ENCODE measurements around the gene CD180. TPM values are rescaled to one million over a fixed set of nuclear protein-coding genes. Genes with fewer than 3 reads are reported as not detected.

The CD180 gene
- total and polyA plus RNA-seq, 2 experiments from 2014 or later, result not detected

- H3K79me2 ChIP-seq (ENCODE audit: insufficient read depth), result no peaks in the 10 kb centered on the region
- in situ Hi-C loops (cut with MboI), result loop anchor here (10.0 kb wide), 1 partner anchor 1011 kb away; no protein-coding TSS in a partner anchor
- no peaks in the 10 kb centered on the region for H3K9me2 ChIP-seq (ENCODE audit: insufficient read depth)
- no peak overlapping the region for H3K4me2 ChIP-seq (ENCODE audit: unreplicated experiment)
- no peak for DNase-seq
- no peaks in the 10 kb centered on the region for H3F3A ChIP-seq (ENCODE audit: insufficient read depth)
- TF ChIP-seq EZH2 (IDR thresholded peaks at IDR 0.05; ENCODE audit: insufficient read depth, poor library complexity, severe bottlenecking), result no peak
- TF ChIP-seq EZH2phosphoT487 (IDR thresholded peaks at IDR 0.05; ENCODE audit: insufficient read depth, low read depth), result no peak
- H3K27ac ChIP-seq, result no peak overlapping the region
- H3K36me3 ChIP-seq (ENCODE audit: low read depth), result no peaks in the 10 kb centered on the region
- 88 to 93% methylated on average over 4 of the region's 4 CpGs for WGBS, 2 experiments (ENCODE audit: low coverage in 1 of 2, low lambda C conversion rate in 2 of 2, missing lambda C conversion rate in 2 of 2)
- no peaks in the 10 kb centered on the region for H3K4me1 ChIP-seq (ENCODE audit: insufficient read depth)
- H3K27me3 ChIP-seq (replicated peaks; ENCODE audit: insufficient read depth), result no peaks in the 10 kb centered on the region
- H3K4me3 ChIP-seq, result no peak overlapping the region
- H3K9me3 ChIP-seq (ENCODE audit: low read depth), result no peaks in the 10 kb centered on the region
- no peaks in the 10 kb centered on the region for H4K20me1 ChIP-seq (ENCODE audit: insufficient read depth)
- no peak overlapping the region for H2AFZ ChIP-seq
- H3K9ac ChIP-seq, result no peak overlapping the region
Measured at GRCh38 chr5:67243944-67244343, 47.3 kb upstream of the CD180 start.

- H2AFZ ChIP-seq, result no peak overlapping the region
- no peak overlapping the region for H3K4me3 ChIP-seq
- no peak for TF ChIP-seq EZH2phosphoT487 (IDR thresholded peaks at IDR 0.05; ENCODE audit: insufficient read depth, low read depth)
- TF ChIP-seq EZH2 (IDR thresholded peaks at IDR 0.05; ENCODE audit: insufficient read depth, poor library complexity, severe bottlenecking), result no peak
- no peak overlapping the region for H3K4me2 ChIP-seq (ENCODE audit: unreplicated experiment)
- no peaks in the 10 kb centered on the region for H3K36me3 ChIP-seq (ENCODE audit: low read depth)
- no peaks in the 10 kb centered on the region for H3F3A ChIP-seq (ENCODE audit: insufficient read depth)
- 100% methylated on average over 1 of the region's 1 CpG for WGBS, 2 experiments (ENCODE audit: low coverage in 1 of 2, low lambda C conversion rate in 2 of 2, missing lambda C conversion rate in 2 of 2)
- in situ Hi-C loops (cut with MboI), result loop anchor here (10.0 kb wide), 1 partner anchor 1011 kb away; no protein-coding TSS in a partner anchor
- H3K9ac ChIP-seq, result no peak overlapping the region
- no peaks in the 10 kb centered on the region for H3K27me3 ChIP-seq (replicated peaks; ENCODE audit: insufficient read depth)
- no peak for DNase-seq
- H4K20me1 ChIP-seq (ENCODE audit: insufficient read depth), result no peaks in the 10 kb centered on the region
- H3K9me2 ChIP-seq (ENCODE audit: insufficient read depth), result no peaks in the 10 kb centered on the region
- H3K4me1 ChIP-seq (ENCODE audit: insufficient read depth), result no peaks in the 10 kb centered on the region
- H3K79me2 ChIP-seq (ENCODE audit: insufficient read depth), result no peaks in the 10 kb centered on the region
- no peaks in the 10 kb centered on the region for H3K9me3 ChIP-seq (ENCODE audit: low read depth)
- no peak overlapping the region for H3K27ac ChIP-seq
Measured at GRCh38 chr5:67243349-67243748, 46.8 kb upstream of the CD180 start.

- Histone ChIP-seq H2AFZ (no peak overlapping the region), H4K20me1 (ENCODE audit: insufficient read depth) (no peaks in the 10 kb centered on the region), H3F3A (ENCODE audit: insufficient read depth) (no peaks in the 10 kb centered on the region), H3K27ac (no peak overlapping the region), H3K4me2 (ENCODE audit: unreplicated experiment) (no peak overlapping the region), H3K9me2 (ENCODE audit: insufficient read depth) (no peaks in the 10 kb centered on the region), H3K4me3 (no peak overlapping the region), H3K79me2 (ENCODE audit: insufficient read depth) (no peaks in the 10 kb centered on the region), H3K9ac (no peak overlapping the region), H3K27me3 (replicated peaks; ENCODE audit: insufficient read depth) (no peaks in the 10 kb centered on the region), H3K4me1 (ENCODE audit: insufficient read depth) (no peaks in the 10 kb centered on the region), H3K36me3 (ENCODE audit: low read depth) (no peaks in the 10 kb centered on the region), H3K9me3 (ENCODE audit: low read depth) (no peaks in the 10 kb centered on the region)
- in situ Hi-C loops (cut with MboI), result loop anchor here (10.0 kb wide), 1 partner anchor 1013 kb away; no protein-coding TSS in a partner anchor
- DNase-seq, result no peak
- TF ChIP-seq EZH2 (IDR thresholded peaks at IDR 0.05; ENCODE audit: insufficient read depth, poor library complexity, severe bottlenecking), result no peak
- TF ChIP-seq EZH2phosphoT487 (IDR thresholded peaks at IDR 0.05; ENCODE audit: insufficient read depth, low read depth), result no peak
Measured at GRCh38 chr5:67241326-67241725, 44.7 kb upstream of the CD180 start.

- no peaks in the 10 kb centered on the region for H4K20me1 ChIP-seq (ENCODE audit: insufficient read depth)
- H3K9ac ChIP-seq, result no peak overlapping the region
- no peak for DNase-seq
- H3F3A ChIP-seq (ENCODE audit: insufficient read depth), result no peaks in the 10 kb centered on the region
- H3K27ac ChIP-seq, result no peak overlapping the region
- no peaks in the 10 kb centered on the region for H3K36me3 ChIP-seq (ENCODE audit: low read depth)
- H3K9me2 ChIP-seq (ENCODE audit: insufficient read depth), result no peaks in the 10 kb centered on the region
- no peak overlapping the region for H3K4me2 ChIP-seq (ENCODE audit: unreplicated experiment)
- TF ChIP-seq EZH2 (IDR thresholded peaks at IDR 0.05; ENCODE audit: insufficient read depth, poor library complexity, severe bottlenecking), result no peak
- no peak for TF ChIP-seq EZH2phosphoT487 (IDR thresholded peaks at IDR 0.05; ENCODE audit: insufficient read depth, low read depth)
- 86 to 88% methylated on average over 3 of the region's 3 CpGs for WGBS, 2 experiments (ENCODE audit: low coverage in 1 of 2, low lambda C conversion rate in 2 of 2, missing lambda C conversion rate in 2 of 2)
- in situ Hi-C loops (cut with MboI), result loop anchor here (10.0 kb wide), 1 partner anchor 1014 kb away; no protein-coding TSS in a partner anchor
- H3K4me3 ChIP-seq, result no peak overlapping the region
- H3K9me3 ChIP-seq (ENCODE audit: low read depth), result no peaks in the 10 kb centered on the region
- H3K4me1 ChIP-seq (ENCODE audit: insufficient read depth), result no peaks in the 10 kb centered on the region
- no peak overlapping the region for H2AFZ ChIP-seq
- H3K27me3 ChIP-seq (replicated peaks; ENCODE audit: insufficient read depth), result no peaks in the 10 kb centered on the region
- no peaks in the 10 kb centered on the region for H3K79me2 ChIP-seq (ENCODE audit: insufficient read depth)
Measured at GRCh38 chr5:67240846-67241245, 44.2 kb upstream of the CD180 start.

- no peaks in the 10 kb centered on the region for H3K79me2 ChIP-seq (ENCODE audit: insufficient read depth)
- in situ Hi-C loops (cut with MboI), result loop anchor here (10.0 kb wide), 1 partner anchor 1015 kb away; no protein-coding TSS in a partner anchor
- H4K20me1 ChIP-seq (ENCODE audit: insufficient read depth), result no peaks in the 10 kb centered on the region
- no peaks in the 10 kb centered on the region for H3K9me2 ChIP-seq (ENCODE audit: insufficient read depth)
- H3K36me3 ChIP-seq (ENCODE audit: low read depth), result no peaks in the 10 kb centered on the region
- no peak for TF ChIP-seq EZH2 (IDR thresholded peaks at IDR 0.05; ENCODE audit: insufficient read depth, poor library complexity, severe bottlenecking)
- TF ChIP-seq EZH2phosphoT487 (IDR thresholded peaks at IDR 0.05; ENCODE audit: insufficient read depth, low read depth), result no peak
- no peak for DNase-seq
- H3K27me3 ChIP-seq (replicated peaks; ENCODE audit: insufficient read depth), result no peaks in the 10 kb centered on the region
- no peak overlapping the region for H2AFZ ChIP-seq
- no peak overlapping the region for H3K4me3 ChIP-seq
- no peak overlapping the region for H3K4me2 ChIP-seq (ENCODE audit: unreplicated experiment)
- no peak overlapping the region for H3K9ac ChIP-seq
- no peaks in the 10 kb centered on the region for H3F3A ChIP-seq (ENCODE audit: insufficient read depth)
- H3K4me1 ChIP-seq (ENCODE audit: insufficient read depth), result peaks cover under 1% of the 10 kb centered on the region
- no peaks in the 10 kb centered on the region for H3K9me3 ChIP-seq (ENCODE audit: low read depth)
- H3K27ac ChIP-seq, result no peak overlapping the region
Measured at GRCh38 chr5:67240065-67240464, 43.5 kb upstream of the CD180 start.
